Measurements from ENCODE around the gene SPRR1A. TPM values are rescaled to one million over a fixed set of nuclear protein-coding genes. Genes with fewer than 3 reads are reported as not detected.

SPRR1A gene, protein sequence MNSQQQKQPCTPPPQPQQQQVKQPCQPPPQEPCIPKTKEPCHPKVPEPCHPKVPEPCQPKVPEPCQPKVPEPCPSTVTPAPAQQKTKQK
- total RNA-seq (not detected), polyA plus RNA-seq (not detected)
- long read RNA-seq, donor 1: 0 reads
- long read RNA-seq, donor 2: 0 reads
- long read RNA-seq, donor 3: 0 reads
- long read RNA-seq, donor 4: 0 reads
- long read RNA-seq, donor 5: 0 reads

DNA sequence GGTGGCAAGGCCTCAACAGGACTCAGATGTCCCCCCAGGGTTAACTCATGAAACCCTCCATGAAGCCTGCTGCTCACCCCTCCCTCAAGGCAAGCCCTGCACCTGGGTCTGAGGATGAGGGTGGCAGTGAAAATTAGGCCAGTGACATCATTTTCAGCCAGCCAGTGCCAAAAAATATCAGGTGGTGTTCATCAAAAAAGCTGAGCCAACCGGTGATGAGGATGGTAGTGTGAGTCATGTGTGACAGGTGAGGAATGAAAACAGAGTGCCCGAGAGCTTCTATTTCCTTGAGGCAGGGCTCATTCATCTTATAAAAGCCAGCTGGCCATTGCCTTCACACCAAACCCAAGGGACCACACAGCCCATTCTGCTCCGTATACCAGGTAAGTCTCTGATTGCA lies at the start of gene SPRR1A:
SPRR1A (plus strand) TSS at position 339 of the 400 bp plus-strand sequence. CDS start 1,150 bp downstream, outside the sequence.
- no peak within 1 kb of the TSS for H3K27ac ChIP-seq (ENCODE audit: low read depth in 1 of 2, low read length in 1 of 2)
- H3K9ac ChIP-seq (ENCODE audit: insufficient read depth in 1 of 2, low read length in 2 of 2): no peak within 1 kb of the TSS
- ATAC-seq (ENCODE audit: insufficient read depth, low FRiP score): no peak
- no peak within 1 kb of the TSS for H3K4me3 ChIP-seq
- H3K27me3 ChIP-seq (ENCODE audit: control insufficient read depth in 3 of 3, insufficient read depth in 3 of 3, low read length in 2 of 3): no peaks in the 10 kb centered on the region
- DNase-seq: no peak
- WGBS, 2 donors: 83 to 88% methylated on average over 3 of the region's 3 CpGs
- H3K9me3 ChIP-seq (ENCODE audit: control insufficient read depth in 4 of 4, insufficient read depth in 3 of 4, low read length in 3 of 4): peaks cover 0 to 4% (median 0%) of the 10 kb centered on the region in 4 donors
- H3K36me3 ChIP-seq (ENCODE audit: control insufficient read depth in 4 of 4, insufficient read depth in 4 of 4, low read length in 4 of 4): no peaks in the 10 kb centered on the region
- H3K4me1 ChIP-seq (ENCODE audit: control insufficient read depth in 5 of 5, insufficient read depth in 5 of 5, low read length in 5 of 5): no peaks in the 10 kb centered on the region
- TF ChIP-seq, protein P1, sequence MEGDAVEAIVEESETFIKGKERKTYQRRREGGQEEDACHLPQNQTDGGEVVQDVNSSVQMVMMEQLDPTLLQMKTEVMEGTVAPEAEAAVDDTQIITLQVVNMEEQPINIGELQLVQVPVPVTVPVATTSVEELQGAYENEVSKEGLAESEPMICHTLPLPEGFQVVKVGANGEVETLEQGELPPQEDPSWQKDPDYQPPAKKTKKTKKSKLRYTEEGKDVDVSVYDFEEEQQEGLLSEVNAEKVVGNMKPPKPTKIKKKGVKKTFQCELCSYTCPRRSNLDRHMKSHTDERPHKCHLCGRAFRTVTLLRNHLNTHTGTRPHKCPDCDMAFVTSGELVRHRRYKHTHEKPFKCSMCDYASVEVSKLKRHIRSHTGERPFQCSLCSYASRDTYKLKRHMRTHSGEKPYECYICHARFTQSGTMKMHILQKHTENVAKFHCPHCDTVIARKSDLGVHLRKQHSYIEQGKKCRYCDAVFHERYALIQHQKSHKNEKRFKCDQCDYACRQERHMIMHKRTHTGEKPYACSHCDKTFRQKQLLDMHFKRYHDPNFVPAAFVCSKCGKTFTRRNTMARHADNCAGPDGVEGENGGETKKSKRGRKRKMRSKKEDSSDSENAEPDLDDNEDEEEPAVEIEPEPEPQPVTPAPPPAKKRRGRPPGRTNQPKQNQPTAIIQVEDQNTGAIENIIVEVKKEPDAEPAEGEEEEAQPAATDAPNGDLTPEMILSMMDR (IDR thresholded peaks at IDR 0.05; ENCODE audit: control extremely low read depth, extremely low read depth): no peak

DNA sequence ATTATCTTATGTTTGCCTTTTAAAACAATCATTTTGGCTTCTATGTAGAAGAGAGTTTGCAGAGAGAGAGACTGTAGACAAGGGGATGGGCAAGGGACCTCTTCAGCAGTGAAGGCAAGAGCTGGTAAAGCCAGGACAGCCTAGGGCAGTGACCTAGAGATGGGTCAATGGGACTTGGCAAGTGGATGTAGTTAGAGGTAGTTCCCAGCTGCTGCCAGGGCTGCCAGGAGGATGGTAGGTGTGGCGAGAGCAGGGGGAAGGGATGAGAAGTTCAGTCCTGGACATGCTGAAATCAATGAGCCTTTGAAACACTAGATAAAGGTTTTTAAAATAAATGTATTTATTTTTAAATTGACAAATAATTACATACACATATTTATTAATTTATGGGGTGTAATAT lies 43.3 kb upstream of the SPRR1A start:
- Histone ChIP-seq H3K27me3 (ENCODE audit: control insufficient read depth in 3 of 3, insufficient read depth in 3 of 3, low read length in 2 of 3) (no peaks in the 10 kb centered on the region), H3K4me3 (no peak overlapping the region), H3K36me3 (ENCODE audit: control insufficient read depth in 4 of 4, insufficient read depth in 4 of 4, low read length in 4 of 4) (no peaks in the 10 kb centered on the region), H3K27ac (ENCODE audit: low read depth in 1 of 2, low read length in 1 of 2) (no peak overlapping the region), H3K9me3 (ENCODE audit: control insufficient read depth in 4 of 4, insufficient read depth in 3 of 4, low read length in 3 of 4) (peaks cover 0 to 4% (median 0%) of the 10 kb centered on the region in 4 donors), H3K9ac (ENCODE audit: insufficient read depth in 1 of 2, low read length in 2 of 2) (no peak overlapping the region), H3K4me1 (ENCODE audit: control insufficient read depth in 5 of 5, insufficient read depth in 5 of 5, low read length in 5 of 5) (no peaks in the 10 kb centered on the region)
- ATAC-seq (ENCODE audit: insufficient read depth, low FRiP score) (no peak), DNase-seq (no peak)
- TF ChIP-seq, protein P1 (IDR thresholded peaks at IDR 0.05; ENCODE audit: control extremely low read depth, extremely low read depth): no peak
- WGBS, 2 donors: 91 to 96% methylated on average over 1 of the region's 1 CpG

DNA sequence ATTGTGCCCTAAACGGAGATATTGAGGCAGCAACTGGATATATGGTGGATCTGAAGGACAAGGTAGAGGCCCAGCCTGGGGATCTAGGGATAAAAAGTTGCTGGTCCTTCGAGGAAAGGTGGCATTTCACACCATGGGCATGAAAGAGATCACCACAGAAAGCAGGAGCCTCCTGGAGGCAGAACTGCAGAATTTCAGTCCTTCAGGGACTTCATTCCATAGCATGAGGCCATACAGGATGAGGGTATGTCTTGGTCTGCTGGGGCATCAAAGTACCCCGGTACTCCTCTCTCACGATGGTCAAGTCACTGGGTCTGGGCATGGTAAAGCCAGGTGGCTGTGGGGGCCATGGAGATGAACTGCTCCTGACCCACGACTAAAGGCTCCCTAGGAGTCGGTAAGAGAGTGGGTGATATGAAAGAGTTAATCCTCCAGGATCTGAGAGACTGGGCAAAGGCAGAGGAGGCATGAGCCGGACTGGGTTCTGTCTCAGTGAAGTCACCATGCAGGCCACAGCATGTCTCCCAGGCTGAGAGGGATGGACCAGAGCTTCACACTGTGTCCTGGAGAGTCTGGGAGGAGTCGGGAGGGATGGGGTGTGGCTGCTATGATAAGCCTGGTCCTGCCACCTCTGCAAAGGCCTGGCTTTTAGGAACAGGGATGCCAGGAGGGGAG lies 42.7 kb upstream of the SPRR1A start:
- H3K36me3 ChIP-seq (ENCODE audit: control insufficient read depth in 4 of 4, insufficient read depth in 4 of 4, low read length in 4 of 4): no peaks in the 10 kb centered on the region
- H3K4me3 ChIP-seq: no peak overlapping the region
- H3K9me3 ChIP-seq (ENCODE audit: control insufficient read depth in 4 of 4, insufficient read depth in 3 of 4, low read length in 3 of 4): peaks cover 0 to 4% (median 0%) of the 10 kb centered on the region in 4 donors
- 69 to 75% methylated on average over 8 of the region's 8 CpGs for WGBS, 2 donors
- H3K27ac ChIP-seq (ENCODE audit: low read depth in 1 of 2, low read length in 1 of 2): no peak overlapping the region
- H3K9ac ChIP-seq (ENCODE audit: insufficient read depth in 1 of 2, low read length in 2 of 2): no peak overlapping the region
- ATAC-seq (ENCODE audit: insufficient read depth, low FRiP score) (no peak), DNase-seq (no peak)
- H3K27me3 ChIP-seq (ENCODE audit: control insufficient read depth in 3 of 3, insufficient read depth in 3 of 3, low read length in 2 of 3): no peaks in the 10 kb centered on the region
- TF ChIP-seq, protein P1 (IDR thresholded peaks at IDR 0.05; ENCODE audit: control extremely low read depth, extremely low read depth): no peak
- H3K4me1 ChIP-seq (ENCODE audit: control insufficient read depth in 5 of 5, insufficient read depth in 5 of 5, low read length in 5 of 5): no peaks in the 10 kb centered on the region

All from lung (tissue), 16 donors.